Tibial artery (tissue), 4 donors: ENCODE data around the gene IFT74.

Experiments used
- DNase-seq, 2 donors: peaks; one replicate each; pipeline ENCODE4 v3.0.0-alpha.2; 2019
- H3K27ac ChIP-seq, 2 donors: fragments of 200-600 bp; sonication (generic) in 1 of 2; 1 replicate in 1 of 2; 2 replicates in 1 of 2; pipeline ENCODE4 v1.5.1; 2018 to 2019; ENCODE audit warnings: mild to moderate bottlenecking in 1 of 2
- H3K27me3 ChIP-seq, 2 donors: fragments of 200-600 bp; sonication (generic) in 1 of 2; one replicate each; pipeline versions ENCODE4 v1.5.1 to v1.6.0; 2016 to 2019
- H3K36me3 ChIP-seq, 3 donors: fragments of 200-600 bp; sonication (generic) in 2 of 3; one replicate each; pipeline ENCODE4 v1.5.1; 2016 to 2019; ENCODE audit warnings: mild to moderate bottlenecking in 2 of 3
- H3K4me1 ChIP-seq, 4 donors: fragments of 200-600 bp; sonication (generic) in 2 of 4; 1 replicate in 3 of 4; 2 replicates in 1 of 4; pipeline ENCODE4 v1.5.1; 2016 to 2019
- H3K4me3 ChIP-seq, 2 donors: fragments of 200-600 bp; sonication (generic) in 1 of 2; 1 replicate in 1 of 2; 2 replicates in 1 of 2; pipeline ENCODE4 v1.5.1; 2018 to 2019; ENCODE audit warnings: mild to moderate bottlenecking in 2 of 2
- H3K9me3 ChIP-seq, 3 donors: fragments of 200-600 bp; sonication (generic) in 1 of 3; one replicate each; pipeline ENCODE4 v1.5.1; 2016 to 2019
- CTCF ChIP-seq, 2 experiments: fragments of 200-600 bp in 1 of 2; fragments of 450-650 bp in 1 of 2; IDR thresholded peaks; one replicate each; pipeline ENCODE4 v1.5.1; 2017 to 2019; ENCODE audit warnings: antibody characterized with exemption in 2 of 2, mild to moderate bottlenecking in 1 of 2, moderate library complexity in 1 of 2
- intact Hi-C: fragments of 100-400 bp; cut with DNase I; formaldehyde crosslinking; loops from one replicate; pipeline ENCODE4 v1.15.0; 2023; ENCODE audit warnings: low total_unique reads

The IFT74 gene

GRCh38 chr9:26955921-26956859, at the start of gene IFT74:
Gene IFT74, plus strand, starts transcription at chr9:26956412. Its CDS starts 5,556 bp downstream, at chr9:26961968.
- H3K9me3 ChIP-seq: no peaks in the 10 kb centered on the region
- intact Hi-C loops: loop anchor here (5.0 kb wide), 1 partner anchor 64 kb away; the partner anchor contains the start of gene CAAP1
- DNase-seq: peak; percentile 99
- H3K27ac ChIP-seq: peak within 1 kb of the TSS; percentile 80 to 92
- TF ChIP-seq CTCF (IDR thresholded peaks at IDR 0.05): no peak
- H3K4me3 ChIP-seq: peak within 1 kb of the TSS; percentile 61 to 75
- no peaks in the 10 kb centered on the region for H3K36me3 ChIP-seq
- no peaks in the 10 kb centered on the region for H3K27me3 ChIP-seq
- peaks cover 0 to 10% (median 5%) of the 10 kb centered on the region in 4 donors for H3K4me1 ChIP-seq

- no peaks in the 10 kb centered on the region for H3K9me3 ChIP-seq
- intact Hi-C loops: no loop called here
- DNase-seq: no peak
- no peak for TF ChIP-seq CTCF (IDR thresholded peaks at IDR 0.05)
- no peaks in the 10 kb centered on the region for H3K27me3 ChIP-seq
- peaks cover 33 to 46% (median 43%) of the 10 kb centered on the region in 3 donors for H3K36me3 ChIP-seq
- no peak overlapping the region for H3K27ac ChIP-seq
- H3K4me1 ChIP-seq: no peaks in the 10 kb centered on the region
- H3K4me3 ChIP-seq: no peak overlapping the region
These were observed 43.0 kb upstream of the IFT74 start for GRCh38 chr9:26913138-26913668.

DNA sequence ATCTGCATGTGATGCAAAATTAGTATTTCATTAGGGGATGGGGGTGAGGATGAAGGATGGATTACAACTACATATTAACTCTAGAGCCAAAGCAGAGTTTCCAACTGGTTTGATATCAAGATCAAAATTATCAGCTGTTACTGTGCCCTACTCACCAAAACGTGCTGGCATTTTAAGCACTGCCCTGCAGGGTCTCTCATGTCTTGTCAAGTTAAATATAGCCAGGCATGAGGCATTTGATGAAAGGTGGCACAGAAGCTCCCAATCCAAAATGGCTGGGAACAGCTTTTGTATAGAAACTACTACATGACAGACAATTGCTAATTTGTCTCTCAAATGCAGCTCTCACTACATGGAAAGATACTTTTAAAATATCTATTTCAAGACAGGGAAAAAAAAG, 36.5 kb upstream of the IFT74 start:
- Histone ChIP-seq H3K9me3 (no peaks in the 10 kb centered on the region), H3K4me1 (no peaks in the 10 kb centered on the region), H3K36me3 (peaks cover 67 to 95% (median 81%) of the 10 kb centered on the region in 3 donors), H3K27me3 (no peaks in the 10 kb centered on the region), H3K4me3 (no peak overlapping the region), H3K27ac (no peak overlapping the region)
- no peak for DNase-seq
- no peak for TF ChIP-seq CTCF (IDR thresholded peaks at IDR 0.05)
- intact Hi-C loops: no loop called here

- TF ChIP-seq CTCF (IDR thresholded peaks at IDR 0.05): no peak
- Histone ChIP-seq H3K27ac (no peak overlapping the region), H3K27me3 (no peaks in the 10 kb centered on the region), H3K4me1 (no peaks in the 10 kb centered on the region), H3K9me3 (no peaks in the 10 kb centered on the region), H3K36me3 (peaks cover 62 to 85% (median 67%) of the 10 kb centered on the region in 3 donors), H3K4me3 (no peak overlapping the region)
- DNase-seq: no peak
- intact Hi-C loops: no loop called here
These were observed 30.6 kb upstream of the IFT74 start for GRCh38 chr9:26925609-26926008.

- no peaks in the 10 kb centered on the region for H3K4me1 ChIP-seq
These were observed 27.2 kb upstream of the IFT74 start for GRCh38 chr9:26928902-26929495.

More at GRCh38 chr9:26928902-26929495, 27.2 kb upstream of the IFT74 start:
- no peak overlapping the region for H3K4me3 ChIP-seq
- H3K27ac ChIP-seq: no peak overlapping the region
- no peak for DNase-seq
- TF ChIP-seq CTCF (IDR thresholded peaks at IDR 0.05): no peak
- intact Hi-C loops: no loop called here
- H3K9me3 ChIP-seq: no peaks in the 10 kb centered on the region
- peaks cover 33 to 76% (median 34%) of the 10 kb centered on the region in 3 donors for H3K36me3 ChIP-seq
- H3K27me3 ChIP-seq: no peaks in the 10 kb centered on the region
